HEK293T (cell line): ENCODE measurements around the gene STRADA.

Experiments
- ARNT ChIP-seq: fragments of 450-650 bp; IDR thresholded peaks from 2 replicates; pipeline ENCODE4 v1.6.1; 2017; ENCODE audit warnings: mild to moderate bottlenecking
- BHLHE40 ChIP-seq: fragments of 450-650 bp; IDR thresholded peaks from 2 replicates; pipeline ENCODE4 v1.6.1; 2016; ENCODE audit warnings: mild to moderate bottlenecking, moderate library complexity, borderline replicate concordance
- ELF4 ChIP-seq: fragments of 450-650 bp; IDR thresholded peaks from 2 replicates; pipeline ENCODE4 v1.6.1; 2017; ENCODE audit warnings: antibody characterized with exemption
- FOXA1 ChIP-seq: fragments of 450-650 bp; IDR thresholded peaks from 2 replicates; pipeline ENCODE4 v1.6.1; 2016; ENCODE audit warnings: mild to moderate bottlenecking
- FOXK2 ChIP-seq: fragments of 450-650 bp; IDR thresholded peaks from 2 replicates; pipeline ENCODE4 v1.6.1; 2016; ENCODE audit warnings: mild to moderate bottlenecking
- FOXM1 ChIP-seq: fragments of 450-650 bp; IDR thresholded peaks from 2 replicates; pipeline ENCODE4 v1.6.1; 2017; ENCODE audit warnings: mild to moderate bottlenecking, borderline replicate concordance
- L3MBTL2 ChIP-seq: fragments of 450-650 bp; conservative IDR thresholded peaks from 2 replicates; pipeline ENCODE4 v1.6.1; 2016; ENCODE audit warnings: mild to moderate bottlenecking
- LEF1 ChIP-seq: fragments of 450-650 bp; IDR thresholded peaks from 2 replicates; pipeline ENCODE4 v1.6.1; 2017; ENCODE audit warnings: mild to moderate bottlenecking, borderline replicate concordance
- NFRKB ChIP-seq: fragments of 450-650 bp; IDR thresholded peaks from 2 replicates; pipeline ENCODE4 v1.6.1; 2016; ENCODE audit warnings: mild to moderate bottlenecking, moderate library complexity
- SP1 ChIP-seq: fragments of 450-650 bp; IDR thresholded peaks from 2 replicates; pipeline ENCODE4 v1.6.1; 2017
- SUZ12 ChIP-seq: fragments of 450-650 bp; IDR thresholded peaks from 2 replicates; pipeline ENCODE4 v1.6.1; 2016; ENCODE audit warnings: mild to moderate bottlenecking
- TARDBP ChIP-seq: fragments of 450-650 bp; IDR thresholded peaks from 2 replicates; pipeline ENCODE4 v1.6.1; 2016

- TF ChIP-seq SP1, result no peak
- TF ChIP-seq ARNT, result no peak
- no peak for TF ChIP-seq ELF4
- TF ChIP-seq SUZ12, result no peak
- TF ChIP-seq FOXA1, result no peak
- TF ChIP-seq BHLHE40, result no peak
- TF ChIP-seq FOXM1, result no peak
- no peak for TF ChIP-seq L3MBTL2
- TF ChIP-seq NFRKB, result no peak
- TF ChIP-seq LEF1, result no peak
- no peak for TF ChIP-seq TARDBP
- no peak for TF ChIP-seq FOXK2
These were observed 44.0 kb downstream of the STRADA start for GRCh38 chr17:63697341-63698286.
